ENCODE results near the gene PRSS21.

- no peak for TF ChIP-seq POLR2AphosphoS5 (IDR thresholded peaks at IDR 0.05)
- TF ChIP-seq CTCF (IDR thresholded peaks at IDR 0.05) = no peak
- no peak for TF ChIP-seq POLR2A (IDR thresholded peaks at IDR 0.05)
Observed at GRCh38 chr16:2786826-2787151, 30.2 kb upstream of the PRSS21 start.
